ENCODE measurements around the gene ZSCAN23. TPM values are rescaled to one million over a fixed set of nuclear protein-coding genes. Genes with fewer than 3 reads are reported as not detected.
A peak's percentile ranks its signal among the peaks of the same experiment; 100 is the strongest.

Gene ZSCAN23
- total RNA-seq, 3 donors from 2014 or later (not counting 1 experiment from before 2014, with no cell fraction given): 0.36 to 0.55 TPM; not detected in 1

DNA sequence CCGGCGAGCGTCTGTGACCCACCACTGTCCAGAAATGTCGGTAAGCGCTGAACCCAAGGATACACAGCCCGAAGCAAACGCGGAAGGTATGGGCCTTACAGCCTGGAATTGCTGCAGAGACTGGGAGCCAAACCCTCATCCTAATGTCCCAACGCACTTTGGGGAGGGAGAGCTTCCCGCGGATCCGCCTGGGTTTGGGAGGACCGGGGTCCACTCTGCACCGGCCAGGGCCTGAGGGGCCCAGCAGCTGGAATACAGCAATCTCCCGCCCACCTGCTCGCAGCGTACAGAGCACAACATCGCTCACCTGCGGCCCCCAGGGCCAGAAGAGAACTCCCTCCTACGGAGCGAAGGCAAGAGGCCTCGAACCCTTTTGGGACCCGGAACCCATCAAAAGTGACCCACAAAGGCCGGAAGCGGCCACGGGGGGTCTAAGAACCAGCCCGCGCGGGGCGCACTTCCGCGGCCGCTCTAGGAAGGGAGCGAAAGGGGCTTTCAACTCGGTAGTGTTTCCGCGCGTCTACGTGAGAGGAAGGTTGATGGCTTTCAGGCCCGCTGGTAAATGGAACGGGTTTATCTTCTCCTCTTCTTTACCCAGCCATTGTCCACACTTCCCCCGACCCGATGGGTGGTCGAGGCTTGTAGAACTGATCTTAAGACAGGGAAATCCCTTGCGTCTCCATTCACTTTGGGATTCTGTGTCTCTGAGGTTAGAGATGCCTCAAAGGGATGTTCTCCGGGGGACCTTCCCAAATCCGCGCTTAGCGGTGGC, 43.8 kb downstream of the ZSCAN23 start, which contains the start of gene ZSCAN12:
Gene ZSCAN12, minus strand, starts transcription at position 398 of the 772 bp plus-strand sequence. CDS start 1,342 bp downstream, outside the sequence.
- peaks cover 16% of the 10 kb centered on the region for H3K36me3 Mint-ChIP-seq
- H3K4me3 Mint-ChIP-seq: peak within 1 kb of the TSS; percentile 93
- H3K27ac Mint-ChIP-seq: peak within 1 kb of the TSS; percentile 80 to 89
- H3K4me1 Mint-ChIP-seq: peaks cover 46 to 49% of the 10 kb centered on the region in 2 donors
- peaks cover 0 to 3% of the 10 kb centered on the region in 2 donors for H3K9me3 Mint-ChIP-seq
- Histone ChIP-seq H3K9me3 (ENCODE audit: control insufficient read depth, insufficient read depth, low read length) (no peaks in the 10 kb centered on the region), H3K27ac (ENCODE audit: low read length) (peak within 1 kb of the TSS; percentile 73), H3K36me3 (ENCODE audit: control insufficient read depth, insufficient read depth, low read length) (peaks cover 23% of the 10 kb centered on the region), H3K4me3 (ENCODE audit: low read length) (peak within 1 kb of the TSS; percentile 92), H3K4me1 (ENCODE audit: control insufficient read depth, insufficient read depth, low read length) (peaks cover 16% of the 10 kb centered on the region), H3K27me3 (ENCODE audit: control insufficient read depth, insufficient read depth, low read length) (peaks cover 3% of the 10 kb centered on the region)
- peaks cover 18 to 40% of the 10 kb centered on the region in 2 donors for H3K27me3 Mint-ChIP-seq (ENCODE audit: low read depth in 2 of 2)
- under 1% methylated on average over 49 of the region's 49 CpGs for WGBS (ENCODE audit: insufficient coverage)
- intact Hi-C loops (cut with micrococcal nuclease): loop anchor here (1.0 to 5.0 kb wide), 4 partner anchors 44 to 257 kb away; partner anchors contain the start of genes ZKSCAN3, ZKSCAN4, ZKSCAN8 and ZSCAN23
- peak; percentile 95 to 96 (median 96) for ATAC-seq
- TF ChIP-seq CTCF (IDR thresholded peaks at IDR 0.05): peak; percentile 54
- peak; percentile 81 to 90 for DNase-seq

GRCh38 chr6:28395918-28396317, 47.4 kb downstream of the ZSCAN23 start:
- Histone ChIP-seq H3K9me3 (ENCODE audit: control insufficient read depth, insufficient read depth, low read length) (no peaks in the 10 kb centered on the region), H3K27me3 (ENCODE audit: control insufficient read depth, insufficient read depth, low read length) (peaks cover 3% of the 10 kb centered on the region), H3K27ac (ENCODE audit: low read length) (no peak overlapping the region), H3K4me3 (ENCODE audit: low read length) (no peak overlapping the region), H3K4me1 (ENCODE audit: control insufficient read depth, insufficient read depth, low read length) (peaks cover 16% of the 10 kb centered on the region), H3K36me3 (ENCODE audit: control insufficient read depth, insufficient read depth, low read length) (peaks cover 40% of the 10 kb centered on the region)
- DNase-seq (no peak), ATAC-seq (no peak)
- Mint-ChIP-seq H3K4me3 (no peak overlapping the region), H3K36me3 (peaks cover 25% of the 10 kb centered on the region), H3K27ac (no peak overlapping the region), H3K4me1 (peaks cover 56 to 61% of the 10 kb centered on the region in 2 donors), H3K9me3 (peaks cover 0 to 3% of the 10 kb centered on the region in 2 donors), H3K27me3 (ENCODE audit: low read depth in 2 of 2) (peaks cover under 1 to 9% of the 10 kb centered on the region in 2 donors)
- 96% methylated on average over 2 of the region's 4 CpGs for WGBS (ENCODE audit: insufficient coverage)
- intact Hi-C loops (cut with micrococcal nuclease): loop anchor here (5.0 kb wide), 2 partner anchors 49 to 254 kb away; partner anchors contain the start of genes ZKSCAN3 and ZKSCAN8
- no peak for TF ChIP-seq CTCF (IDR thresholded peaks at IDR 0.05)

- no peaks in the 10 kb centered on the region for H3K9me3 ChIP-seq (ENCODE audit: control insufficient read depth, insufficient read depth, low read length)
- Mint-ChIP-seq H3K4me3 (no peak overlapping the region), H3K27me3 (ENCODE audit: low read depth in 2 of 2) (no peaks in the 10 kb centered on the region), H3K36me3 (peaks cover 37% of the 10 kb centered on the region), H3K9me3 (no peaks in the 10 kb centered on the region), H3K27ac (no peak overlapping the region), H3K4me1 (peaks cover 48 to 52% of the 10 kb centered on the region in 2 donors)
- no peak overlapping the region for H3K27ac ChIP-seq (ENCODE audit: low read length)
- peaks cover 8% of the 10 kb centered on the region for H3K4me1 ChIP-seq (ENCODE audit: control insufficient read depth, insufficient read depth, low read length)
- ATAC-seq: no peak
- no peaks in the 10 kb centered on the region for H3K27me3 ChIP-seq (ENCODE audit: control insufficient read depth, insufficient read depth, low read length)
- intact Hi-C loops (cut with micrococcal nuclease): no loop called here
- H3K4me3 ChIP-seq (ENCODE audit: low read length): no peak overlapping the region
- 79% methylated on average over 5 of the region's 5 CpGs for WGBS (ENCODE audit: insufficient coverage)
- H3K36me3 ChIP-seq (ENCODE audit: control insufficient read depth, insufficient read depth, low read length): peaks cover 58% of the 10 kb centered on the region
- DNase-seq: peak in 1 of 2 donors; percentile 24
- TF ChIP-seq CTCF (IDR thresholded peaks at IDR 0.05): no peak
Observed at GRCh38 chr6:28393912-28394662, 49.2 kb downstream of the ZSCAN23 start.
